Measurements from ENCODE around the gene COMMD3.

- TF ChIP-seq CTCF (IDR thresholded peaks at IDR 0.05) (no peak), POLR2A (IDR thresholded peaks at IDR 0.05) (no peak)
Measured at GRCh38 chr10:22339761-22340328, 23.7 kb downstream of the COMMD3 start.

Measured in right lobe of liver (tissue), 4 donors.